Measurements from ENCODE around the gene KLHL29. TPM values are rescaled to one million over a fixed set of nuclear protein-coding genes. Genes with fewer than 3 reads are reported as not detected.

Gene KLHL29
- total RNA-seq, 6 experiments from 2014 or later = 1.2 to 10.2 (median 6.4) TPM

GRCh38 chr2:23659773-23660172, 274.8 kb downstream of the KLHL29 start:
- intact Hi-C loops (cut with DNase I) = no loop called here
- H3K27ac ChIP-seq = no peak overlapping the region
- H3K4me3 ChIP-seq = no peak overlapping the region
- no peaks in the 10 kb centered on the region for H3K9me3 ChIP-seq
- no peaks in the 10 kb centered on the region for H3K36me3 ChIP-seq
- TF ChIP-seq CTCF (IDR thresholded peaks at IDR 0.05) = no peak
- no peak for TF ChIP-seq POLR2A (IDR thresholded peaks at IDR 0.05)
- no peak for DNase-seq
- no peak for ATAC-seq
- 90% methylated on average over 2 of the region's 2 CpGs for WGBS (ENCODE audit: insufficient coverage, low coverage, low lambda C conversion rate, missing lambda C conversion rate)
- H3K4me1 ChIP-seq = no peaks in the 10 kb centered on the region
- H3K27me3 ChIP-seq = no peaks in the 10 kb centered on the region

GRCh38 chr2:23660237-23660636, 275.3 kb downstream of the KLHL29 start:
- no peak for DNase-seq
- no CpG with 5 or more reads among the region's 2 CpGs for WGBS (ENCODE audit: insufficient coverage, low coverage, low lambda C conversion rate, missing lambda C conversion rate)
- no peaks in the 10 kb centered on the region for H3K9me3 ChIP-seq
- intact Hi-C loops (cut with DNase I) = no loop called here
- no peaks in the 10 kb centered on the region for H3K4me1 ChIP-seq
- H3K36me3 ChIP-seq = no peaks in the 10 kb centered on the region
- no peak overlapping the region for H3K27ac ChIP-seq
- TF ChIP-seq POLR2A (IDR thresholded peaks at IDR 0.05) (no peak), CTCF (IDR thresholded peaks at IDR 0.05) (no peak)
- ATAC-seq = no peak
- no peaks in the 10 kb centered on the region for H3K27me3 ChIP-seq
- H3K4me3 ChIP-seq = no peak overlapping the region

GRCh38 chr2:23661276-23662050, 276.5 kb downstream of the KLHL29 start:
- no peaks in the 10 kb centered on the region for H3K27me3 ChIP-seq
- H3K4me3 ChIP-seq = no peak overlapping the region
- ATAC-seq (no peak), DNase-seq (no peak)
- 28% methylated on average over 3 of the region's 11 CpGs for WGBS (ENCODE audit: insufficient coverage, low coverage, low lambda C conversion rate, missing lambda C conversion rate)
- no peaks in the 10 kb centered on the region for H3K36me3 ChIP-seq
- H3K9me3 ChIP-seq = no peaks in the 10 kb centered on the region
- H3K4me1 ChIP-seq = no peaks in the 10 kb centered on the region
- intact Hi-C loops (cut with DNase I) = no loop called here
- TF ChIP-seq CTCF (IDR thresholded peaks at IDR 0.05) (no peak), POLR2A (IDR thresholded peaks at IDR 0.05) (no peak)
- H3K27ac ChIP-seq = no peak overlapping the region

GRCh38 chr2:23662466-23662865, 277.5 kb downstream of the KLHL29 start:
- no peak for DNase-seq

More at GRCh38 chr2:23662466-23662865, 277.5 kb downstream of the KLHL29 start:
- Histone ChIP-seq H3K27me3 (no peaks in the 10 kb centered on the region), H3K4me1 (no peaks in the 10 kb centered on the region), H3K9me3 (no peaks in the 10 kb centered on the region), H3K27ac (no peak overlapping the region), H3K4me3 (no peak overlapping the region), H3K36me3 (no peaks in the 10 kb centered on the region)
- intact Hi-C loops (cut with DNase I) = no loop called here
- no peak for TF ChIP-seq POLR2A (IDR thresholded peaks at IDR 0.05)
- no peak for TF ChIP-seq CTCF (IDR thresholded peaks at IDR 0.05)
- 77% methylated on average over 5 of the region's 6 CpGs for WGBS (ENCODE audit: insufficient coverage, low coverage, low lambda C conversion rate, missing lambda C conversion rate)
- no peak for ATAC-seq
